ENCODE results near the gene EFCAB11. TPM values are rescaled to one million over a fixed set of nuclear protein-coding genes. Genes with fewer than 3 reads are reported as not detected.

Gene EFCAB11
- total and polyA plus RNA-seq, 2 donors (not counting 1 experiment from before 2014, with no cell fraction given): 4.2 to 13.8 TPM

DNA sequence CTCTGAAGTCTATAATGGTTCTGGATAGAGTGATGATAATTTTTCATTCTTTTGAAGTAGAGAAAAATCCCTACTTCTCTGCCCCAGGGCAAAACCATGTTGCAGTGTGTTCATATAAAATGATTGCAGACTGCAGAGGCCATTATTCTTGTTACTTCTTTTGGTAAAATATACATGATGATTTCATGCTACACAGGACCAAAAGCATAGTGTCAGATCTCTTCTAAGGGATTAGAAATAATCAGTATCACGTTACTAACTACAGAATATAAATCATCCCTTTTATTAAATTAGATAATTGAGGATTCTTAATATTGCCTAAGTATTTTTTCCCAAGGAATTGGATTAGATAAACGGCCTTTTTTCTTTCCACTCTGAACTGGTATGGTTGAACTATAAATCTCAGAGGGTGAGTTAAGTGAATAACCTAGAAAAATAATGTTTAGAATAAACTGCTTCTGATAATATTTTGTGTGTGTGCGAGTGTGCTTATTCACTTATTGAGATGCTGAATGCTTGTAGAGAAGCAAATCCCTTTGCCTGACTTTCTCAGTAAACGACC lies 156.2 kb downstream of the EFCAB11 start:
- Histone ChIP-seq H3K79me2 (ENCODE audit: control insufficient read depth, insufficient read depth, low read length) (no peaks in the 10 kb centered on the region), H4K20me1 (ENCODE audit: control insufficient read depth, insufficient read depth, low read length, poor library complexity, severe bottlenecking) (no peaks in the 10 kb centered on the region), H2AFZ (ENCODE audit: insufficient read depth, low read depth, low read length, poor library complexity, severe bottlenecking) (no peak overlapping the region), H3K4me1 (ENCODE audit: control insufficient read depth in 2 of 2, insufficient read depth in 2 of 2, low read length in 2 of 2) (no peaks in the 10 kb centered on the region), H3K27me3 (replicated peaks in 1 of 4; ENCODE audit: control extremely low read depth in 1 of 4, control insufficient read depth in 3 of 4, insufficient read depth in 4 of 4, low read length in 3 of 4) (no peaks in the 10 kb centered on the region), H3K9ac (ENCODE audit: low read length) (no peak overlapping the region), H3K4me2 (replicated peaks; ENCODE audit: low read depth, low read length, poor library complexity, severe bottlenecking) (no peak overlapping the region), H3K9me3 (ENCODE audit: control extremely low read depth in 1 of 3, control insufficient read depth in 2 of 3, insufficient read depth in 1 of 3, low read length in 2 of 3) (no peaks in the 10 kb centered on the region), H3K27ac (ENCODE audit: low read length in 2 of 2) (no peak overlapping the region), H3K4me3 (ENCODE audit: control extremely low read depth in 1 of 5, extremely low read depth in 1 of 5, insufficient read depth in 1 of 5, low read depth in 2 of 5, low read length in 4 of 5) (no peak overlapping the region), H3K36me3 (replicated peaks in 1 of 2; ENCODE audit: control extremely low read depth in 1 of 2, control insufficient read depth in 1 of 2, extremely low read depth in 1 of 2, insufficient read depth in 2 of 2, low read length in 1 of 2) (no peaks in the 10 kb centered on the region)
- ATAC-seq (ENCODE audit: low read depth) (no peak), DNase-seq (no peak)
- POLR2A ChIA-PET: no interaction called here
- H3K9me3 Mint-ChIP-seq (ENCODE audit: insufficient read depth): no peaks in the 10 kb centered on the region
- no peak overlapping the region for H3K27ac Mint-ChIP-seq
- no peak overlapping the region for H3K4me3 Mint-ChIP-seq
- CTCF ChIA-PET: no interaction called here
- no peaks in the 10 kb centered on the region for H3K27me3 Mint-ChIP-seq
- H3K4me1 Mint-ChIP-seq: no peaks in the 10 kb centered on the region
- 100% methylated on average over 1 of the region's 4 CpGs for WGBS (ENCODE audit: insufficient coverage)
- TF ChIP-seq, protein P1, sequence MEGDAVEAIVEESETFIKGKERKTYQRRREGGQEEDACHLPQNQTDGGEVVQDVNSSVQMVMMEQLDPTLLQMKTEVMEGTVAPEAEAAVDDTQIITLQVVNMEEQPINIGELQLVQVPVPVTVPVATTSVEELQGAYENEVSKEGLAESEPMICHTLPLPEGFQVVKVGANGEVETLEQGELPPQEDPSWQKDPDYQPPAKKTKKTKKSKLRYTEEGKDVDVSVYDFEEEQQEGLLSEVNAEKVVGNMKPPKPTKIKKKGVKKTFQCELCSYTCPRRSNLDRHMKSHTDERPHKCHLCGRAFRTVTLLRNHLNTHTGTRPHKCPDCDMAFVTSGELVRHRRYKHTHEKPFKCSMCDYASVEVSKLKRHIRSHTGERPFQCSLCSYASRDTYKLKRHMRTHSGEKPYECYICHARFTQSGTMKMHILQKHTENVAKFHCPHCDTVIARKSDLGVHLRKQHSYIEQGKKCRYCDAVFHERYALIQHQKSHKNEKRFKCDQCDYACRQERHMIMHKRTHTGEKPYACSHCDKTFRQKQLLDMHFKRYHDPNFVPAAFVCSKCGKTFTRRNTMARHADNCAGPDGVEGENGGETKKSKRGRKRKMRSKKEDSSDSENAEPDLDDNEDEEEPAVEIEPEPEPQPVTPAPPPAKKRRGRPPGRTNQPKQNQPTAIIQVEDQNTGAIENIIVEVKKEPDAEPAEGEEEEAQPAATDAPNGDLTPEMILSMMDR (IDR thresholded peaks at IDR 0.05): no peak
- TF ChIP-seq EZH2 (IDR thresholded peaks at IDR 0.05; ENCODE audit: borderline replicate concordance, insufficient read depth, low read depth, low read length, poor library complexity, severe bottlenecking): no peak
- intact Hi-C loops (cut with micrococcal nuclease): no loop called here

DNA sequence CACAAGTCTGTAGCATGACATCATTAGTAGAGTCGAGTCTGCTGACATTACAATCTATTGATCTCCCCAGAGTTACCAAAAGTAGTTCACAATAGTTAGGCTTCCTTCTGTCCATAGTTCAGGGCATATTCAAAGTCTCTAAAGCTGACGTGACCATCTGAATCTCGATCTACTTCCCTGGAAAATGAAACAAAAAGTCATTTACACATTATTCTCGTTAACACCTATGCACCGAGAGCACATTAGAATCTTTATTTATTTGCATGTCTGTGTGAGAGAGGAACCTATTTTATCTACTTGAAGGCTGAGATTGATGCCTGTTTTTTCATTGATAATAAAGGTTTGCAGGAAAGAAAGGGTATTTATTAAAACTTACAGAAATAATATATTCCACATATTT lies 157.4 kb downstream of the EFCAB11 start:
- Histone ChIP-seq H3K9me3 (ENCODE audit: control extremely low read depth in 1 of 3, control insufficient read depth in 2 of 3, insufficient read depth in 1 of 3, low read length in 2 of 3) (no peaks in the 10 kb centered on the region), H2AFZ (ENCODE audit: insufficient read depth, low read depth, low read length, poor library complexity, severe bottlenecking) (no peak overlapping the region), H3K27me3 (replicated peaks in 1 of 4; ENCODE audit: control extremely low read depth in 1 of 4, control insufficient read depth in 3 of 4, insufficient read depth in 4 of 4, low read length in 3 of 4) (no peaks in the 10 kb centered on the region), H3K4me1 (ENCODE audit: control insufficient read depth in 2 of 2, insufficient read depth in 2 of 2, low read length in 2 of 2) (no peaks in the 10 kb centered on the region), H3K36me3 (replicated peaks in 1 of 2; ENCODE audit: control extremely low read depth in 1 of 2, control insufficient read depth in 1 of 2, extremely low read depth in 1 of 2, insufficient read depth in 2 of 2, low read length in 1 of 2) (no peaks in the 10 kb centered on the region), H3K27ac (ENCODE audit: low read length in 2 of 2) (no peak overlapping the region), H4K20me1 (ENCODE audit: control insufficient read depth, insufficient read depth, low read length, poor library complexity, severe bottlenecking) (no peaks in the 10 kb centered on the region), H3K79me2 (ENCODE audit: control insufficient read depth, insufficient read depth, low read length) (no peaks in the 10 kb centered on the region), H3K9ac (ENCODE audit: low read length) (no peak overlapping the region), H3K4me2 (replicated peaks; ENCODE audit: low read depth, low read length, poor library complexity, severe bottlenecking) (no peak overlapping the region), H3K4me3 (ENCODE audit: control extremely low read depth in 1 of 5, extremely low read depth in 1 of 5, insufficient read depth in 1 of 5, low read depth in 2 of 5, low read length in 4 of 5) (no peak overlapping the region)
- ChIA-PET POLR2A (no interaction called here), CTCF (no interaction called here)
- no peak for TF ChIP-seq EZH2 (IDR thresholded peaks at IDR 0.05; ENCODE audit: borderline replicate concordance, insufficient read depth, low read depth, low read length, poor library complexity, severe bottlenecking)
- TF ChIP-seq, protein P1 (IDR thresholded peaks at IDR 0.05): no peak
- Mint-ChIP-seq H3K27ac (no peak overlapping the region), H3K4me1 (no peaks in the 10 kb centered on the region), H3K4me3 (no peak overlapping the region), H3K9me3 (ENCODE audit: insufficient read depth) (no peaks in the 10 kb centered on the region), H3K27me3 (no peaks in the 10 kb centered on the region)
- intact Hi-C loops (cut with micrococcal nuclease): no loop called here
- WGBS (ENCODE audit: insufficient coverage): 60% methylated on average over 1 of the region's 5 CpGs
- ATAC-seq (ENCODE audit: low read depth): no peak
- DNase-seq: no peak

All from B cell (primary cell).